ENCODE data around the gene SMCO1. TPM values are rescaled to one million over a fixed set of nuclear protein-coding genes. Genes with fewer than 3 reads are reported as not detected.
A peak's percentile ranks its signal among the peaks of the same experiment; 100 is the strongest.
"Not testable (repeated sequence)": the region's sequence is repeated elsewhere in the genome, so short reads cannot be mapped to it uniquely, and the experiment has no call there.

SMCO1 gene
- total RNA-seq, 4 donors from 2014 or later, result not detected

DNA sequence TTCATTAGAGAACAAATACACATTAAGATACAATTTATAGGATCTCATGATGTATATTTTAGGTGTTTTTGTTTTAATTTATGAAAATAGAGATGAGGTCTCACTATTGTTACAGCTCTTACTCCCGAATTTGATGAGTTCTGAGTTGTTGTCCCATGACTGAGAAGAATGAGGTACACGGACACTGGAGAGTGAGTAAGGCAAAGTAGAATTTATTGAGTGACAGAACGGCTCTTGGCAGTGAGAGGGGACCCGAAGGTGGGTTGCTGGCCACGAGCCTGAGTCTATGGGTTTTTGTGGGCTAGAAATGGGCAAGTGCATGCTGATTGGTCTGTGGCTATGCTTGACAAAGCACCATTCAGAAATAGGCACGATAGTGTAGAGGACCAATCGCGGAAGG lies 8.5 kb downstream of the SMCO1 start:
- TF ChIP-seq, protein P1, sequence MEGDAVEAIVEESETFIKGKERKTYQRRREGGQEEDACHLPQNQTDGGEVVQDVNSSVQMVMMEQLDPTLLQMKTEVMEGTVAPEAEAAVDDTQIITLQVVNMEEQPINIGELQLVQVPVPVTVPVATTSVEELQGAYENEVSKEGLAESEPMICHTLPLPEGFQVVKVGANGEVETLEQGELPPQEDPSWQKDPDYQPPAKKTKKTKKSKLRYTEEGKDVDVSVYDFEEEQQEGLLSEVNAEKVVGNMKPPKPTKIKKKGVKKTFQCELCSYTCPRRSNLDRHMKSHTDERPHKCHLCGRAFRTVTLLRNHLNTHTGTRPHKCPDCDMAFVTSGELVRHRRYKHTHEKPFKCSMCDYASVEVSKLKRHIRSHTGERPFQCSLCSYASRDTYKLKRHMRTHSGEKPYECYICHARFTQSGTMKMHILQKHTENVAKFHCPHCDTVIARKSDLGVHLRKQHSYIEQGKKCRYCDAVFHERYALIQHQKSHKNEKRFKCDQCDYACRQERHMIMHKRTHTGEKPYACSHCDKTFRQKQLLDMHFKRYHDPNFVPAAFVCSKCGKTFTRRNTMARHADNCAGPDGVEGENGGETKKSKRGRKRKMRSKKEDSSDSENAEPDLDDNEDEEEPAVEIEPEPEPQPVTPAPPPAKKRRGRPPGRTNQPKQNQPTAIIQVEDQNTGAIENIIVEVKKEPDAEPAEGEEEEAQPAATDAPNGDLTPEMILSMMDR (IDR thresholded peaks at IDR 0.05), result no peak
- ATAC-seq (ENCODE audit: low FRiP score), result no peak
- DNase-seq (ENCODE audit: low spot score), result no peak

DNA sequence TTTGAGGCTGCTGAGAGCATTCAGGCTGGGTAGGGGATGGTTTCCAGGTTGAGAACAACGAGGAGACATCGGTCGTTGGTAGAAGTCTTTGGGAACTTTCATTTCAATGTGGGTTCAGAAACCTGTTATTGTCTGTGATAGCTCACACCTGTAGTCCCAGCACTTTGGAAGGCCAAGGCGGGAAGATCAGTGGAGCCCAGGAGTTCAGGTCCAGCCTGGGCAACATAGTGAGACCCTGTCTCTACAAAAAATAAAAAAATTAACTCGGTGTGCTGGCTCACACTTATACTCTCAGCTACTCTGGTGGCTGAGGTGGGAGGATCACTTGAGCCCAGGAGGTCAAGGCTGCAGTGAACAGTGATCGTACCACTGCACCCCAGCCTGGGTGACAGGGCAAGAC lies 10.6 kb downstream of the SMCO1 start:
- TF ChIP-seq, protein P1 (IDR thresholded peaks at IDR 0.05), result no peak
- no peak for DNase-seq (ENCODE audit: low spot score)
- ATAC-seq (ENCODE audit: low FRiP score), result no peak

GRCh38 chr3:196504077-196504398 lies 11.1 kb downstream of the SMCO1 start:
- DNase-seq (ENCODE audit: low spot score); ATAC-seq (ENCODE audit: low FRiP score): not testable (repeated sequence)

GRCh38 chr3:196503196-196504076 lies 11.7 kb downstream of the SMCO1 start, which contains the start of gene RNF168:
Gene RNF168, minus strand, starts transcription at chr3:196503768. Its CDS starts 595 bp downstream, at chr3:196503173.
- TF ChIP-seq, protein P1 (IDR thresholded peaks at IDR 0.05), result no peak
- DNase-seq (ENCODE audit: low spot score) (peak; percentile 77), ATAC-seq (ENCODE audit: low FRiP score) (peak; percentile 94)

DNA sequence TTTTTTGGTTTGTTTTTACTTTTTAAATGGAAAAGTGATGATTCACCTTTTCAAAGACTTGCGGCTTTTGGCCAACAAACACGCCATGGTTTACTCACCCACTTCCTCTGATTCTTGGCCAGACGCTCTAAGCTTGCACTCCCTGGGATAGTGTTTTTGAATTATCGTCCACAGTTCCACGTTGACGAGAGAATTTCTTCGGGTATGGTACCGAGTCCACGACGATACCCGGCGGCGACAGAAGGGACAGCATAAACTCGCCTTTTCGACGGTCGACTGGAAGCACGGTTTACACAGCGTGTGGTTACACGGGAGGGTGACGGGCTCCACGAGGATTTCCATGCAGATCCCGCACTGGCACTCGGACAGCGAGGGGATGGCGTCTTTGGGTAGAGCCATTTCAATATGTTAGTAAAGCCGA lies 12.4 kb downstream of the SMCO1 start:
- TF ChIP-seq, protein P1 (IDR thresholded peaks at IDR 0.05), result no peak
- DNase-seq (ENCODE audit: low spot score) (no peak), ATAC-seq (ENCODE audit: low FRiP score) (peak; percentile 49)

GRCh38 chr3:196501316-196502044 lies 13.7 kb downstream of the SMCO1 start:
- DNase-seq (ENCODE audit: low spot score) (no peak), ATAC-seq (ENCODE audit: low FRiP score) (no peak)
- TF ChIP-seq, protein P1 (IDR thresholded peaks at IDR 0.05), result no peak

- DNase-seq (ENCODE audit: low spot score), result no peak
- no peak for ATAC-seq (ENCODE audit: low FRiP score)
- TF ChIP-seq, protein P1 (IDR thresholded peaks at IDR 0.05), result no peak
Observed at GRCh38 chr3:196499807-196500524, 15.2 kb downstream of the SMCO1 start.

All from omental fat pad (tissue), 4 donors.